Measurements from ENCODE around the gene POC1B.

DNA sequence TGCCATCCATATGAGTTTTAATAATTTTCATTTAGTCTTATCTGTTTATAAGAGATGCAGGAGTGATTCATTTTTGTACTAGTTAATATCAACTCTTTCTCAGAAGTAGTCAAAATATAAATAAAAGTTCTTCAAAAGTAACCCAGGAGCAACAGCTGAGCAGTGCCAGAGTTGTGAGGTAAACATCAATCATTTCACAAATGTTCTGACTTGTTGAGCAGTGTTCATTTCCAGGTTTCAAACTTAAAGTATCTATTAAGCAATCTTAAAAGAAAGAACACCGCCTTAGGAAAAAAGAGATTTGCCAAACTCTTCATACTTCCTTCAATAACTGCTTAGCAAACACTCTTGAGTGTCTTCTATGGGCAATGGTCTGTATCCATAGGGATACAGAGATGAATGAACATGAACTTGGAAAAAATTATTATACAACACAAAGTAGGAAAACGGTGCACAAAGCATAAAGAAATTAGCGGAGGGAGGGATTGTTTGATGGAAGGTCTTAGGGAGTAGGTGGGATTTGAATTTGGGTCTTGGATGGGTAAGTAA is 41.9 kb upstream of the POC1B start:
- TF ChIP-seq, protein P1, sequence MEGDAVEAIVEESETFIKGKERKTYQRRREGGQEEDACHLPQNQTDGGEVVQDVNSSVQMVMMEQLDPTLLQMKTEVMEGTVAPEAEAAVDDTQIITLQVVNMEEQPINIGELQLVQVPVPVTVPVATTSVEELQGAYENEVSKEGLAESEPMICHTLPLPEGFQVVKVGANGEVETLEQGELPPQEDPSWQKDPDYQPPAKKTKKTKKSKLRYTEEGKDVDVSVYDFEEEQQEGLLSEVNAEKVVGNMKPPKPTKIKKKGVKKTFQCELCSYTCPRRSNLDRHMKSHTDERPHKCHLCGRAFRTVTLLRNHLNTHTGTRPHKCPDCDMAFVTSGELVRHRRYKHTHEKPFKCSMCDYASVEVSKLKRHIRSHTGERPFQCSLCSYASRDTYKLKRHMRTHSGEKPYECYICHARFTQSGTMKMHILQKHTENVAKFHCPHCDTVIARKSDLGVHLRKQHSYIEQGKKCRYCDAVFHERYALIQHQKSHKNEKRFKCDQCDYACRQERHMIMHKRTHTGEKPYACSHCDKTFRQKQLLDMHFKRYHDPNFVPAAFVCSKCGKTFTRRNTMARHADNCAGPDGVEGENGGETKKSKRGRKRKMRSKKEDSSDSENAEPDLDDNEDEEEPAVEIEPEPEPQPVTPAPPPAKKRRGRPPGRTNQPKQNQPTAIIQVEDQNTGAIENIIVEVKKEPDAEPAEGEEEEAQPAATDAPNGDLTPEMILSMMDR (IDR thresholded peaks at IDR 0.05): no peak
- TF ChIP-seq POLR2A (IDR thresholded peaks at IDR 0.05): no peak
